H1 (cell line): ENCODE measurements around the gene RETREG1. TPM values are rescaled to one million over a fixed set of nuclear protein-coding genes. Genes with fewer than 3 reads are reported as not detected.

ENCODE experiments used
- CHD7 ChIP-seq: fragments of 300-600 bp; sonication (generic); IDR thresholded peaks from 2 replicates; pipeline ENCODE4 v1.7.1; 2012; ENCODE audit warnings: low read length, moderate library complexity, mild to moderate bottlenecking, inconsistent platforms; ENCODE audit not compliant: insufficient replicate concordance
- SAP30 ChIP-seq: fragments of 300-600 bp; sonication (generic); IDR thresholded peaks from 2 replicates; pipeline ENCODE4 v1.7.1; 2012; ENCODE audit warnings: low read length, moderate library complexity, mild to moderate bottlenecking, inconsistent platforms; ENCODE audit not compliant: insufficient read depth, insufficient replicate concordance
- polyA plus RNA-seq, 7 experiments: library from polyadenylated mRNA; depleted of rRNA in 3 of 7; stranded (reverse) in 5 of 7; unstranded in 2 of 7; fragments of >200 nt in 5 of 7; fragments of 200-250 nt in 2 of 7; gene quantifications; 1 replicate in 5 of 7; 2 replicates in 1 of 7; 4 replicates in 1 of 7; pipeline versions ENCODE4 v1.2.1 to v1.2.3, GENCODE V29; 2011 to 2013; ENCODE audit warnings: missing spikeins in 2 of 7, mixed read lengths in 2 of 7
- total RNA-seq: library from RNA; stranded (reverse); fragmentation: NEBNext Ultra II Directional; extraction: Animal tissue kit (Norgen Biotek cat#: 25700); gene quantifications from 2 replicates; pipeline ENCODE4 v1.2.1, GENCODE V29; 2021

RETREG1 gene
- total and polyA plus RNA-seq, 2 of the 8 experiments (the other 6 are each of a cell fraction or from before 2014, with no cell fraction given), result 0.62 to 1.9 TPM

GRCh38 chr5:16548115-16548514 lies 68.7 kb downstream of the RETREG1 start (continued):
- no peak for TF ChIP-seq CHD7
- no peak for TF ChIP-seq SAP30
